Activated CD8-positive, alpha-beta T cell treated with anti-CD3 and anti-CD28 coated beads for 36 hours (primary cell): ENCODE measurements around the gene CCDC175. TPM values are rescaled to one million over a fixed set of nuclear protein-coding genes. Genes with fewer than 3 reads are reported as not detected.

Experiments used
- ATAC-seq: fragments of 200-7000 bp; cut with Tn5 transposase; one replicate; pipeline ENCODE4 v1.10.0; 2021; ENCODE audit warnings: mild to moderate bottlenecking, moderate library complexity
- CTCF ChIA-PET: fragments of 350-600 bp; sonication (Branson Sonifier 250); formaldehyde crosslinking; loops from one replicate; lab custom pipeline; 2021; ENCODE audit warnings: antibody characterized with exemption; lab: Charles Lee
- POLR2A ChIA-PET: fragments of 350-600 bp; sonication (Branson Sonifier 250); formaldehyde crosslinking; loops from one replicate; lab custom pipeline; 2021; ENCODE audit warnings: antibody characterized with exemption; lab: Charles Lee
- DNase-seq: peaks from one replicate; pipeline ENCODE4 v3.0.0-alpha.2; 2020
- H3K27ac Mint-ChIP-seq: one replicate; pipeline ENCODE4 v1.8.0; 2021; ENCODE audit warnings: mild to moderate bottlenecking, mixed read lengths
- H3K27me3 Mint-ChIP-seq: one replicate; pipeline ENCODE4 v1.8.0; 2021; ENCODE audit warnings: mixed read lengths
- H3K36me3 Mint-ChIP-seq: one replicate; pipeline ENCODE4 v1.8.0; 2021; ENCODE audit warnings: low read depth, mixed read lengths
- H3K4me1 Mint-ChIP-seq: one replicate; pipeline ENCODE4 v1.8.0; 2021; ENCODE audit warnings: low read depth, mixed read lengths
- H3K4me3 Mint-ChIP-seq: one replicate; pipeline ENCODE4 v1.8.0; 2021; ENCODE audit warnings: mild to moderate bottlenecking, moderate library complexity, mixed read lengths
- H3K9me3 Mint-ChIP-seq: one replicate; pipeline ENCODE4 v1.8.0; 2021; ENCODE audit warnings: mixed read lengths
- intact Hi-C: fragments of 100-400 bp; cut with micrococcal nuclease; formaldehyde crosslinking; loops from one replicate; pipeline ENCODE4 v1.10.0; 2022
- total RNA-seq, 2 experiments: library from RNA; stranded (reverse); gene quantifications; one replicate each; pipeline ENCODE4 v1.2.3, GENCODE V29; 2021
- TF ChIP-seq, protein P1 (sequence below): fragments of 200-600 bp; IDR thresholded peaks from one replicate; pipeline ENCODE4 v1.8.0; 2022; ENCODE audit warnings: antibody characterized with exemption, mild to moderate bottlenecking

Gene CCDC175
- total RNA-seq, 2 experiments from 2014 or later = not detected

DNA sequence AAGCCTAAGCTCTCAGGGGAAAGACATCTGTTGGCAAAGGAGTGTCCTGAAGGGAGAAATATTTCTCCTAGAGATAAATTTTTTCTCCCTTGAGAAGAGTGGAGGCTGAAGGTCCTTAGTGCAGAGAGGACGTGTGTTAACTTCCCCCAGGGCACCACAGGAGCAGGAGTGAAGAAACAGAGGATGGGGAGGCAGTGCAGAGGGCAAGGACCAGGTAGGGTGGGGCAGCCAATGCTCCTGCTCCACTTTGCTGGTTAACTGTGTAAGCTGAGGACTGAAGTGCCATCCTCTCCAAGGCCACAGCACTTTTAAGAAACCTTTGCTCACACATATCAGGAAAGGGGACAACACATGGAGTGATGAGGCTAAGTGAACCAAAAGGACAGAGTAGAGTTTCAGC, 96.4 kb downstream of the CCDC175 start:
- ATAC-seq = no peak
- CTCF ChIA-PET = no interaction called here
- POLR2A ChIA-PET = no interaction called here

DNA sequence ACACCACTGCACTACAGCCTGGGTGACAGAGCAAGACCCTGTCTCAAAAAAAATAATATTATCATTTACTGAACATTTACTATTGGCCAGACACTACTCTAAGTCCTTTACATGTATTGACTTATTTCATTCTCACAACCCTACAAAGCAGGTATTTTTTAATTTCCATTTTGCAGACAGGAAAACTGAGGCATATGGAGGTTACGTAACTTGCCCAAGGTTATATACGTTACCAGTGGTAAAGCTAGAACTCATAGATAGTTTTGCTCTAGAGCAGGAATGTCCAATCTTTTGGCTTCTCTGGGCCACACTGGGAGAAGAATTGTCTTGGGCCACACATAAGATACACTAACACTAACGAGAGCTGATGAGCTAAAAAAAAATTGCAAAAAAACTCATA, 98.1 kb downstream of the CCDC175 start:
- Mint-ChIP-seq H3K9me3 (no peaks in the 10 kb centered on the region), H3K27ac (no peak overlapping the region), H3K4me1 (peaks cover 41% of the 10 kb centered on the region), H3K27me3 (no peaks in the 10 kb centered on the region), H3K36me3 (peaks cover 38% of the 10 kb centered on the region), H3K4me3 (no peak overlapping the region)
- intact Hi-C loops = no loop called here
- no peak for ATAC-seq
- POLR2A ChIA-PET = no interaction called here
- TF ChIP-seq, protein P1, sequence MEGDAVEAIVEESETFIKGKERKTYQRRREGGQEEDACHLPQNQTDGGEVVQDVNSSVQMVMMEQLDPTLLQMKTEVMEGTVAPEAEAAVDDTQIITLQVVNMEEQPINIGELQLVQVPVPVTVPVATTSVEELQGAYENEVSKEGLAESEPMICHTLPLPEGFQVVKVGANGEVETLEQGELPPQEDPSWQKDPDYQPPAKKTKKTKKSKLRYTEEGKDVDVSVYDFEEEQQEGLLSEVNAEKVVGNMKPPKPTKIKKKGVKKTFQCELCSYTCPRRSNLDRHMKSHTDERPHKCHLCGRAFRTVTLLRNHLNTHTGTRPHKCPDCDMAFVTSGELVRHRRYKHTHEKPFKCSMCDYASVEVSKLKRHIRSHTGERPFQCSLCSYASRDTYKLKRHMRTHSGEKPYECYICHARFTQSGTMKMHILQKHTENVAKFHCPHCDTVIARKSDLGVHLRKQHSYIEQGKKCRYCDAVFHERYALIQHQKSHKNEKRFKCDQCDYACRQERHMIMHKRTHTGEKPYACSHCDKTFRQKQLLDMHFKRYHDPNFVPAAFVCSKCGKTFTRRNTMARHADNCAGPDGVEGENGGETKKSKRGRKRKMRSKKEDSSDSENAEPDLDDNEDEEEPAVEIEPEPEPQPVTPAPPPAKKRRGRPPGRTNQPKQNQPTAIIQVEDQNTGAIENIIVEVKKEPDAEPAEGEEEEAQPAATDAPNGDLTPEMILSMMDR = no peak
- no peak for DNase-seq
- CTCF ChIA-PET = interaction anchor here (0.6 to 1.7 kb wide), 3 partner anchors 14 to 99 kb away, joined by 3 to 5 read pairs (median 4); partner anchors contain the start of genes CCDC175 and GPR135

More for the DNA sequence above, 96.4 kb downstream of the CCDC175 start:
- TF ChIP-seq, protein P1 = no peak
- no peak for DNase-seq
- H3K27me3 Mint-ChIP-seq = no peaks in the 10 kb centered on the region
- no peaks in the 10 kb centered on the region for H3K9me3 Mint-ChIP-seq
- peak overlapping the region; percentile 17 for H3K4me3 Mint-ChIP-seq
- peaks cover 42% of the 10 kb centered on the region for H3K4me1 Mint-ChIP-seq
- peak overlapping the region; percentile 41 for H3K27ac Mint-ChIP-seq
- peaks cover 36% of the 10 kb centered on the region for H3K36me3 Mint-ChIP-seq
- intact Hi-C loops = no loop called here

GRCh38 chr14:59475709-59476108, 100.9 kb downstream of the CCDC175 start:
- Mint-ChIP-seq H3K4me1 (peaks cover 17% of the 10 kb centered on the region), H3K27ac (no peak overlapping the region), H3K4me3 (no peak overlapping the region), H3K36me3 (peaks cover 27% of the 10 kb centered on the region), H3K27me3 (no peaks in the 10 kb centered on the region), H3K9me3 (no peaks in the 10 kb centered on the region)
- ChIA-PET CTCF (no interaction called here), POLR2A (no interaction called here)
- DNase-seq = no peak
- intact Hi-C loops = no loop called here
- TF ChIP-seq, protein P1 = no peak
- ATAC-seq = no peak

DNA sequence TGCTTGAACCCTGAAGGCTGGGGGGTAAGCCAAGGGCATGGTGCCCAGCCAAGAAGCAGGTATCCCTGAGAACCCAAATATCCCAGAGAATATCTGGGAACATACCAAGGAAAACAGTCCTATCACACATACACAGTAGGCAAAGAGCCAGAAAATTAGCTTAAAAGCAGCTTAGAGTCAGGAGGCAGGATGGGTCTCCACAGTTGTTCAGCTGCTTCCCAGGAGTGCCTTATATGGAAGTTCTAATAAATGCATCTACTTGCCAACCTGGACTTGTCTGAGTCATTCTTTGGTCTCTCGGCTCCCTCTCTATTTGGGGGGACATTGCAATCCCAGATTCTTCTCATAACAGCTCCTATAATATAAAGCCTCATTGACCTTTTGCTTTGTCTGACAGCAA, 102.4 kb downstream of the CCDC175 start:
- no peak overlapping the region for H3K27ac Mint-ChIP-seq
- TF ChIP-seq, protein P1 = no peak
- no peak overlapping the region for H3K4me3 Mint-ChIP-seq
- CTCF ChIA-PET = interaction anchor here (0.6 to 1.6 kb wide), 3 partner anchors 8 to 39 kb away, joined by 3 to 4 read pairs (median 3); no protein-coding TSS in a partner anchor
- POLR2A ChIA-PET = interaction anchor here (2.9 kb wide), 1 partner anchor 9 kb away, joined by 15 read pairs; the partner anchor contains the start of genes JKAMP and L3HYPDH
- peaks cover 7% of the 10 kb centered on the region for H3K4me1 Mint-ChIP-seq
- H3K27me3 Mint-ChIP-seq = no peaks in the 10 kb centered on the region
- ATAC-seq (no peak), DNase-seq (no peak)
- no peaks in the 10 kb centered on the region for H3K9me3 Mint-ChIP-seq
- intact Hi-C loops = no loop called here
- H3K36me3 Mint-ChIP-seq = peaks cover 25% of the 10 kb centered on the region

GRCh38 chr14:59465316-59466135, 111.1 kb downstream of the CCDC175 start, which contains the start of gene GPR135:
Gene GPR135 (minus strand): TSS chr14:59465380. CDS start chr14:59465226, 154 bp downstream.
- Mint-ChIP-seq H3K36me3 (peaks cover 5% of the 10 kb centered on the region), H3K27me3 (peaks cover 7% of the 10 kb centered on the region), H3K9me3 (no peaks in the 10 kb centered on the region), H3K4me3 (peak within 1 kb of the TSS; percentile 80), H3K4me1 (peaks cover 12% of the 10 kb centered on the region), H3K27ac (peak within 1 kb of the TSS; percentile 78)
- POLR2A ChIA-PET = interaction anchor here (1.0 kb wide), 1 partner anchor 19 kb away, joined by 3 read pairs; the partner anchor contains the start of genes JKAMP and L3HYPDH
- intact Hi-C loops = no loop called here
- ATAC-seq (peak; percentile 16), DNase-seq (peak; percentile 28)
- CTCF ChIA-PET = interaction anchor here (0.9 to 1.9 kb wide), 3 partner anchors 12 to 112 kb away, joined by 3 to 7 read pairs (median 5); no protein-coding TSS in a partner anchor
- TF ChIP-seq, protein P1 = no peak
